ENCODE results near the gene CDC42BPB. TPM values are rescaled to one million over a fixed set of nuclear protein-coding genes. Genes with fewer than 3 reads are reported as not detected.

CDC42BPB gene
- total RNA-seq, 1 donor from 2014 or later = 116 TPM

DNA sequence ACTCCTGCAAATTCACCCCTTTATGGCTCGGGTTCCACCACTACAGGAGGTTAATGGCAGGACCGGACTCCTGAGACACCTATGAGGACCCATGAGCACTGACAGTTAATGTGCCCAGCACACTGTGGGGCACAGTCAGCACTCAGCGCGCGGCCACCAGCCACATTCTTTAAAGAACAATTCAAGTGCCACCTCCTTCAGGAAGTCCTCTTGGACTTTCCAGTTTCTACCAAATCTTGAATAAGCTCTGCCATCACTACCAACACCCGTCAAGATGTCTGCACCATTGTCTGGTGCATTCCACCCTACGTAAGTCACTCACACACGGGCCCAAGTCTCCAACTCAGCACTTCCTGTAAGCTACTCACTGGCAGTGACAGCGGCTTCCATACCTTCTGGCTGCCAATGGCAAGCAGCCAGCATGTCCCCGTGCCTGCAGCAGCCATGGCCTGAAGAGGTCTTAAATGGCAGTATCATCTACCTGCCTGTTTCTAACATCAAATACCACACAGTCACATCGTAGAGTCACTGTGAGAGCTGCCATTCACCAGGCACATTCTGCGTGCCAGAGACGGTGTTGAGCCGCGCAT, 48.5 kb downstream of the CDC42BPB start:
- no peaks in the 10 kb centered on the region for H3K9me3 ChIP-seq (ENCODE audit: insufficient read depth, low read depth, low read length)
- no peak overlapping the region for H2AFZ ChIP-seq (ENCODE audit: low read depth, low read length)
- peak overlapping the region; percentile 33 for H3K4me2 ChIP-seq (ENCODE audit: low read length)
- no peaks in the 10 kb centered on the region for H3K27me3 ChIP-seq (ENCODE audit: insufficient read depth, low read length)
- Mint-ChIP-seq H3K4me3 (ENCODE audit: unreplicated experiment) (no peak overlapping the region), H3K27ac (ENCODE audit: unreplicated experiment) (peak overlapping the region; percentile 94), H3K4me1 (ENCODE audit: low read depth, unreplicated experiment) (peaks cover 32% of the 10 kb centered on the region), H3K27me3 (ENCODE audit: low read depth, unreplicated experiment) (no peaks in the 10 kb centered on the region), H3K36me3 (ENCODE audit: low read depth, unreplicated experiment) (peaks cover 33% of the 10 kb centered on the region), H3K9me3 (ENCODE audit: unreplicated experiment) (peaks cover 3% of the 10 kb centered on the region)
- H4K20me1 ChIP-seq (ENCODE audit: insufficient read depth, low read length) = peaks cover 86% of the 10 kb centered on the region
- H3K9ac ChIP-seq (ENCODE audit: low read length) = no peak overlapping the region
- FAIRE-seq = peak; percentile 70
- peak; percentile 69 for DNase-seq (ENCODE audit: low read depth)
- H3K4me1 ChIP-seq (ENCODE audit: insufficient read depth, low read length) = peaks cover 23% of the 10 kb centered on the region
- no peaks in the 10 kb centered on the region for H3K36me3 ChIP-seq (ENCODE audit: insufficient read depth, low read length)
- no peak for TF ChIP-seq EZH2 (IDR thresholded peaks at IDR 0.05; ENCODE audit: insufficient read depth, low read length)
- TF ChIP-seq, protein P1, sequence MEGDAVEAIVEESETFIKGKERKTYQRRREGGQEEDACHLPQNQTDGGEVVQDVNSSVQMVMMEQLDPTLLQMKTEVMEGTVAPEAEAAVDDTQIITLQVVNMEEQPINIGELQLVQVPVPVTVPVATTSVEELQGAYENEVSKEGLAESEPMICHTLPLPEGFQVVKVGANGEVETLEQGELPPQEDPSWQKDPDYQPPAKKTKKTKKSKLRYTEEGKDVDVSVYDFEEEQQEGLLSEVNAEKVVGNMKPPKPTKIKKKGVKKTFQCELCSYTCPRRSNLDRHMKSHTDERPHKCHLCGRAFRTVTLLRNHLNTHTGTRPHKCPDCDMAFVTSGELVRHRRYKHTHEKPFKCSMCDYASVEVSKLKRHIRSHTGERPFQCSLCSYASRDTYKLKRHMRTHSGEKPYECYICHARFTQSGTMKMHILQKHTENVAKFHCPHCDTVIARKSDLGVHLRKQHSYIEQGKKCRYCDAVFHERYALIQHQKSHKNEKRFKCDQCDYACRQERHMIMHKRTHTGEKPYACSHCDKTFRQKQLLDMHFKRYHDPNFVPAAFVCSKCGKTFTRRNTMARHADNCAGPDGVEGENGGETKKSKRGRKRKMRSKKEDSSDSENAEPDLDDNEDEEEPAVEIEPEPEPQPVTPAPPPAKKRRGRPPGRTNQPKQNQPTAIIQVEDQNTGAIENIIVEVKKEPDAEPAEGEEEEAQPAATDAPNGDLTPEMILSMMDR (IDR thresholded peaks at IDR 0.05; ENCODE audit: insufficient read depth, low read depth, low read length) = no peak
- H3K79me2 ChIP-seq (ENCODE audit: insufficient read depth, low read length) = peaks cover 80% of the 10 kb centered on the region
- no peak overlapping the region for H3K27ac ChIP-seq (ENCODE audit: low read depth, low read length)
- no peak overlapping the region for H3K4me3 ChIP-seq (ENCODE audit: insufficient read depth, low read depth, low read length)

DNA sequence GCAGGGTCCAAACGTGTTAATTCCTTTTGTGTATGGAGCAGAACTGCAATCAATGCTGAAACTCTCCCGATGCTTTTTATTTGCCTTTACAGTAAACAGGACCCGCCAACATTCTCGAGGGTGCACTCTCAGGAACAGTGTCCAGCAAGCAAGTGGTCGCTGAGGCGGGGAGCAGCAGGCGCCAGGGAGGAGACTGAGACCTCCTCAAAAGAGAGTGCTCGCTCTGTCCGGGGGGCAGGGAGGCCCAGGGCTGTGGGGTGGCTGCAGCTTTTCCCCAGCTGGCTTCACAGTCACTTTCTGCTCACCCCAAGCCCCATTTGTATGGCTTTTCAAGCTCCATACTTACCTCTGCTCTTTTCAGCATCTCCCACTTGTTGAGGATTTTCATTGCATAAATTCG, 49.2 kb downstream of the CDC42BPB start:
- no peak for DNase-seq (ENCODE audit: low read depth)
- H3K27ac Mint-ChIP-seq (ENCODE audit: unreplicated experiment) = peak overlapping the region; percentile 66
- H4K20me1 ChIP-seq (ENCODE audit: insufficient read depth, low read length) = peaks cover 87% of the 10 kb centered on the region

DNA sequence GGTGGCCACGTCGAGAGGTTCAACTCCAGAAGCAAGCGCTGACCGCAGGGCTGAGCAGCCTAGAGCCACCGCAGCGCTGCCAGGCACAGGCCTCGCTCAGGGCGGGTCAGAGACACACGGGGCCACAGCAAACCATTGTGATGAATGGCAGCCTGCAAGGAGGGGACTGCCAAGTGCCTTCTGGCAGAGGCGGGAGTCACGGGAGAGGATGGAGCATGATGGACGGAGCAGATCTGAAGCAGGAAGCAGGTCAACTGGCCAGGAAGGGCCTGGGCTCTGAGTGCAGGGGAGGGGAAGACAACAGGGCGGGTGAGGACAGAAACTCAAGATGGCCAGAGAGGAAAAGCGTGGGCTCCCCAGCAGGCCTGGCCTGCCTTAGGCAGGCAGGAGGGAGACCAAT, 49.8 kb downstream of the CDC42BPB start:
- Histone ChIP-seq H3K9ac (ENCODE audit: low read length) (no peak overlapping the region), H4K20me1 (ENCODE audit: insufficient read depth, low read length) (peaks cover 87% of the 10 kb centered on the region), H3K4me1 (ENCODE audit: insufficient read depth, low read length) (peaks cover 23% of the 10 kb centered on the region), H3K4me2 (ENCODE audit: low read length) (no peak overlapping the region), H3K27ac (ENCODE audit: low read depth, low read length) (no peak overlapping the region), H3K27me3 (ENCODE audit: insufficient read depth, low read length) (no peaks in the 10 kb centered on the region), H3K79me2 (ENCODE audit: insufficient read depth, low read length) (peaks cover 75% of the 10 kb centered on the region), H2AFZ (ENCODE audit: low read depth, low read length) (no peak overlapping the region), H3K4me3 (ENCODE audit: insufficient read depth, low read depth, low read length) (no peak overlapping the region), H3K36me3 (ENCODE audit: insufficient read depth, low read length) (peaks cover 7% of the 10 kb centered on the region), H3K9me3 (ENCODE audit: insufficient read depth, low read depth, low read length) (no peaks in the 10 kb centered on the region)
- peaks cover 33% of the 10 kb centered on the region for H3K36me3 Mint-ChIP-seq (ENCODE audit: low read depth, unreplicated experiment)
- FAIRE-seq = no peak
- peak overlapping the region; percentile 66 for H3K27ac Mint-ChIP-seq (ENCODE audit: unreplicated experiment)
- DNase-seq (ENCODE audit: low read depth) = no peak
- H3K27me3 Mint-ChIP-seq (ENCODE audit: low read depth, unreplicated experiment) = no peaks in the 10 kb centered on the region
- no peak overlapping the region for H3K4me3 Mint-ChIP-seq (ENCODE audit: unreplicated experiment)
- H3K4me1 Mint-ChIP-seq (ENCODE audit: low read depth, unreplicated experiment) = peaks cover 28% of the 10 kb centered on the region
- H3K9me3 Mint-ChIP-seq (ENCODE audit: unreplicated experiment) = peaks cover 3% of the 10 kb centered on the region
- TF ChIP-seq, protein P1 (IDR thresholded peaks at IDR 0.05; ENCODE audit: insufficient read depth, low read depth, low read length) = no peak
- no peak for TF ChIP-seq EZH2 (IDR thresholded peaks at IDR 0.05; ENCODE audit: insufficient read depth, low read length)

More for the DNA sequence above, 49.2 kb downstream of the CDC42BPB start:
- no peak overlapping the region for H2AFZ ChIP-seq (ENCODE audit: low read depth, low read length)
- peaks cover 3% of the 10 kb centered on the region for H3K9me3 Mint-ChIP-seq (ENCODE audit: unreplicated experiment)
- H3K27me3 Mint-ChIP-seq (ENCODE audit: low read depth, unreplicated experiment) = no peaks in the 10 kb centered on the region
- no peak overlapping the region for H3K4me3 ChIP-seq (ENCODE audit: insufficient read depth, low read depth, low read length)
- no peak for FAIRE-seq
- H3K9ac ChIP-seq (ENCODE audit: low read length) = no peak overlapping the region
- H3K27me3 ChIP-seq (ENCODE audit: insufficient read depth, low read length) = no peaks in the 10 kb centered on the region
- peaks cover 7% of the 10 kb centered on the region for H3K36me3 ChIP-seq (ENCODE audit: insufficient read depth, low read length)
- TF ChIP-seq EZH2 (IDR thresholded peaks at IDR 0.05; ENCODE audit: insufficient read depth, low read length) = no peak
- TF ChIP-seq, protein P1 (IDR thresholded peaks at IDR 0.05; ENCODE audit: insufficient read depth, low read depth, low read length) = no peak
- no peak overlapping the region for H3K4me3 Mint-ChIP-seq (ENCODE audit: unreplicated experiment)
- peaks cover 75% of the 10 kb centered on the region for H3K79me2 ChIP-seq (ENCODE audit: insufficient read depth, low read length)
- no peak overlapping the region for H3K27ac ChIP-seq (ENCODE audit: low read depth, low read length)
- H3K4me1 Mint-ChIP-seq (ENCODE audit: low read depth, unreplicated experiment) = peaks cover 28% of the 10 kb centered on the region
- H3K36me3 Mint-ChIP-seq (ENCODE audit: low read depth, unreplicated experiment) = peaks cover 33% of the 10 kb centered on the region
- no peaks in the 10 kb centered on the region for H3K9me3 ChIP-seq (ENCODE audit: insufficient read depth, low read depth, low read length)
- H3K4me1 ChIP-seq (ENCODE audit: insufficient read depth, low read length) = peaks cover 23% of the 10 kb centered on the region
- H3K4me2 ChIP-seq (ENCODE audit: low read length) = no peak overlapping the region
